ENCODE measurements around the gene ZNF789. TPM values are rescaled to one million over a fixed set of nuclear protein-coding genes. Genes with fewer than 3 reads are reported as not detected.

The ZNF789 gene
- total and polyA plus RNA-seq, 10 of the 15 experiments (the other 5 are each of a cell fraction or from before 2014, with no cell fraction given) = 5.6 to 44.6 (median 21.3) TPM

GRCh38 chr7:99438573-99439480 lies 33.9 kb upstream of the ZNF789 start, which contains the start of the genes CPSF4 and PTCD1 (continued):
- TF ChIP-seq NR2C1 (IDR thresholded peaks at IDR 0.05) = peak; percentile 53
- TF ChIP-seq GATAD2B (conservative IDR thresholded peaks at IDR 0.05; ENCODE audit: low read depth) = peak; percentile 72; the same call in 1 of the 2 replicates
- peak; percentile 100 for TF ChIP-seq MLLT1 (IDR thresholded peaks at IDR 0.05)
- TF ChIP-seq SKIL (IDR thresholded peaks at IDR 0.05; ENCODE audit: low read depth, poor library complexity, severe bottlenecking) = no peak
- no peak for TF ChIP-seq MYB (IDR thresholded peaks at IDR 0.05; ENCODE audit: borderline replicate concordance, low read depth, low read length)
- peak; percentile 56; the same call in 1 of the 2 replicates for TF ChIP-seq TAF1 (IDR thresholded peaks at IDR 0.05; ENCODE audit: borderline replicate concordance, low read depth, low read length)
- TF ChIP-seq CBFB (IDR thresholded peaks at IDR 0.05; ENCODE audit: low read depth) = peak; percentile 28; the same call in 1 of the 2 replicates
- TF ChIP-seq CREM (IDR thresholded peaks at IDR 0.05; ENCODE audit: low read depth) = 0 out of 2 replicates have a peak, but pooled peaks have one; percentile 53
- peak; percentile 57; the same call in 1 of the 2 replicates for TF ChIP-seq CEBPZ (IDR thresholded peaks at IDR 0.05; ENCODE audit: low read depth, low read length)
- peak; percentile 23; the same call in 1 of the 2 replicates for TF ChIP-seq ATF7 (IDR thresholded peaks at IDR 0.05; ENCODE audit: low read depth)
- 0 out of 2 replicates have a peak, but pooled peaks have one; percentile 48 for TF ChIP-seq NBN (IDR thresholded peaks at IDR 0.05)
- TF ChIP-seq WRNIP1 (IDR thresholded peaks at IDR 0.05; ENCODE audit: borderline replicate concordance, low read depth, low read length) = no peak
- peak; percentile 87 for TF ChIP-seq NR2C2 (IDR thresholded peaks at IDR 0.05; ENCODE audit: borderline replicate concordance, control insufficient read depth, insufficient read length, low read depth)
- no peak for TF ChIP-seq CTCF (IDR thresholded peaks at IDR 0.05 in 2 of 3, conservative IDR thresholded peaks at IDR 0.05 in 1 of 3; ENCODE audit: control insufficient read depth in 2 of 3, extremely low read depth in 1 of 3, insufficient read depth in 1 of 3, low read depth in 3 of 3, low read length in 3 of 3)
- peak; percentile 57; the same call in 1 of the 2 replicates for TF ChIP-seq ZNF24 (IDR thresholded peaks at IDR 0.05)
- TF ChIP-seq TCF3 (IDR thresholded peaks at IDR 0.05; ENCODE audit: borderline replicate concordance, insufficient read depth, low read depth, low read length) = 0 out of 2 replicates have a peak, but pooled peaks have one; percentile 53
- TF ChIP-seq ZZZ3 (IDR thresholded peaks at IDR 0.05; ENCODE audit: control insufficient read depth, insufficient read length, low read depth) = no peak
- TF ChIP-seq BMI1 (IDR thresholded peaks at IDR 0.05; ENCODE audit: borderline replicate concordance) = no peak
- TF ChIP-seq NFIC (IDR thresholded peaks at IDR 0.05; ENCODE audit: low read depth, low read length) = no peak
- peak; percentile 65; the same call in 1 of the 2 replicates for TF ChIP-seq PAX5 (IDR thresholded peaks at IDR 0.05; ENCODE audit: borderline replicate concordance, low read depth, low read length)
